GM12874 (cell line): ENCODE data around the gene LZTFL1.

Source experiments
- TF ChIP-seq, protein P1 (sequence below): IDR thresholded peaks from 2 replicates; pipeline ENCODE4 v1.5.1; 2011; ENCODE audit warnings: low read depth, mild to moderate bottlenecking, control low read depth, low read length, moderate library complexity; ENCODE audit not compliant: insufficient read depth

LZTFL1 gene

DNA sequence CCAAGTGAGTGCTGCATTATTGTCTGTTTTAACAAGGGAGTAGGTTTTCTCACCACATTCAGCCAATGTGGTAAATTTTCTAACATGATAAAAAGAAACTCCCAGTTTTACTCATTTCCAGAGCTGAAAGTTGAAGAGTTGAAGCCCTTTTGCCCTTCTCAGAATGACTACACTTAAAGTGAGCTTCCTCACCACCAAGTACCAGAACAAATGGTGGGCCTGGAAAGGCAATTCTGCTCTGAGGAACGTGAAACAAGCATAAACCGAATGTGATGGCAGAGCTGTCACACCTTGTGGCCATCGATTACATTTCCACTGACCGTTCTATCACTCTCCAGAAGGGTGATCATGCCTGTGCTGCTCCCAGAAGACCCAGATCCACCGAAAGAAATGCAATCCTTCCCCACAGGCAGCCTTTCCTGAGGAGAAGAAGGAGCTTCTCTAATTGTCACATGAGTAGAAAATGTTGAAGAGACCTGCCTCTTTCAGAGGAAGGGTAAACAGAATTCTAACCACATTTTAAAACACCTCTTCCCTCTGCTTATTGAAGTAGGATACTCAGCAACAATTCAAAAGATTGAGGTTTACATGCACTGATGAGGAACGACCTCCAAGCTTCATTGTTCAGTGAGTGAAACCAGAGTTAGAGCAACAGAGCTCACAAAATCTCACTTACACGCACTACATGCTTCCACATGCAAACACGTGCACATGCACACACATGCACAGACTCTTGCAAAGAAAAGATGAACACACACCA lies 23.0 kb upstream of the LZTFL1 start:
- TF ChIP-seq, protein P1, sequence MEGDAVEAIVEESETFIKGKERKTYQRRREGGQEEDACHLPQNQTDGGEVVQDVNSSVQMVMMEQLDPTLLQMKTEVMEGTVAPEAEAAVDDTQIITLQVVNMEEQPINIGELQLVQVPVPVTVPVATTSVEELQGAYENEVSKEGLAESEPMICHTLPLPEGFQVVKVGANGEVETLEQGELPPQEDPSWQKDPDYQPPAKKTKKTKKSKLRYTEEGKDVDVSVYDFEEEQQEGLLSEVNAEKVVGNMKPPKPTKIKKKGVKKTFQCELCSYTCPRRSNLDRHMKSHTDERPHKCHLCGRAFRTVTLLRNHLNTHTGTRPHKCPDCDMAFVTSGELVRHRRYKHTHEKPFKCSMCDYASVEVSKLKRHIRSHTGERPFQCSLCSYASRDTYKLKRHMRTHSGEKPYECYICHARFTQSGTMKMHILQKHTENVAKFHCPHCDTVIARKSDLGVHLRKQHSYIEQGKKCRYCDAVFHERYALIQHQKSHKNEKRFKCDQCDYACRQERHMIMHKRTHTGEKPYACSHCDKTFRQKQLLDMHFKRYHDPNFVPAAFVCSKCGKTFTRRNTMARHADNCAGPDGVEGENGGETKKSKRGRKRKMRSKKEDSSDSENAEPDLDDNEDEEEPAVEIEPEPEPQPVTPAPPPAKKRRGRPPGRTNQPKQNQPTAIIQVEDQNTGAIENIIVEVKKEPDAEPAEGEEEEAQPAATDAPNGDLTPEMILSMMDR, result no peak

DNA sequence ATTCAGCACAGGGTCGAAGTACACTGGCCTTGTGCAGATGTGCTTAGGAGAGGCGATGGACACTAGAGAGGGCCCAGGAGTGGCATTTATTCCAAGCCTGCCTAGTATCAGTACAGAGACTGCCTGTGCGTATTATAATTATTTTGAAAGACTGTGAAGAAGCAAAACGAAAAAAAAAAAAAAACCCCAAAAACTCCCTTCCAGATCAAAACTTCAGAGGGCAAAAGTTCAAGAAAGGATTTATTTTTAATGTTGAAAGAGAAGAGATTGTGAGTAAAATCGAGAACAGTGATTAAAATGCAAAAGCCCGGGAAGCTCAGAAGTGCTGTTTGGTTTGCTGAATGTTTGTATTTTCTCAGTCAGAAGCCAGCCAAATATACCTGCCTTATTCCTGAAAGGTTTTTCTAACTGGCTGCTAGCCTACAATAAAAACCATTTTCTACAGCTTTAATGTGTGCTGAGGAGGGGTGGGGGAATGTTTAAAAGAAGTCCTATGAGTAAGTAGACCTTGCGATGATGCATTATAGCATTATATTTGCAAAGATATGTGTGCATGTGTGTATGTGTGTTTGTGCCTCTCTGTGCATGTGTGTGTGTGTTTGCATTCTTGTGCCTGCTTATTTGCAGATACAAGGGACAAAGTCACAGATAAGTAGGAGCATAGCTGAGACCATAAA lies 19.3 kb upstream of the LZTFL1 start:
- TF ChIP-seq, protein P1, result no peak

DNA sequence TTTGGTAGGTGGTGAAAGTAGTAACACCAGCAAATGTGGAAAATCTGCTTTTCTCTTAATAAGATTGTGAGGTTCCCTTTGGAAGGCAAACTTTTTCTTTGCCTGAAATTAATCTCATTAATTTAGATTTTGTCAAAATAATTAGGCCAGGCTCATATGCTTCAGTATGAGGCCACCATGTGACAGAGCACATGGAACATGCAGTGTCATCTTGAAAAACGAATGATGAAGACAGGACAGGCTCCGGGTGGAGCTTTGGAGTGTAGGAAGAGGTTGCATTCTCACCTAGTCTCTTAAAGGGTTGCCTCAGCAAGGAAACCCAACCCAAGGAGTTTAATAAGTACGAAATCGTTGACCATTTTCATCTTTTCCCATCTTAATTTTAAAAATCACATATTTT lies 18.6 kb upstream of the LZTFL1 start:
- TF ChIP-seq, protein P1, result no peak

DNA sequence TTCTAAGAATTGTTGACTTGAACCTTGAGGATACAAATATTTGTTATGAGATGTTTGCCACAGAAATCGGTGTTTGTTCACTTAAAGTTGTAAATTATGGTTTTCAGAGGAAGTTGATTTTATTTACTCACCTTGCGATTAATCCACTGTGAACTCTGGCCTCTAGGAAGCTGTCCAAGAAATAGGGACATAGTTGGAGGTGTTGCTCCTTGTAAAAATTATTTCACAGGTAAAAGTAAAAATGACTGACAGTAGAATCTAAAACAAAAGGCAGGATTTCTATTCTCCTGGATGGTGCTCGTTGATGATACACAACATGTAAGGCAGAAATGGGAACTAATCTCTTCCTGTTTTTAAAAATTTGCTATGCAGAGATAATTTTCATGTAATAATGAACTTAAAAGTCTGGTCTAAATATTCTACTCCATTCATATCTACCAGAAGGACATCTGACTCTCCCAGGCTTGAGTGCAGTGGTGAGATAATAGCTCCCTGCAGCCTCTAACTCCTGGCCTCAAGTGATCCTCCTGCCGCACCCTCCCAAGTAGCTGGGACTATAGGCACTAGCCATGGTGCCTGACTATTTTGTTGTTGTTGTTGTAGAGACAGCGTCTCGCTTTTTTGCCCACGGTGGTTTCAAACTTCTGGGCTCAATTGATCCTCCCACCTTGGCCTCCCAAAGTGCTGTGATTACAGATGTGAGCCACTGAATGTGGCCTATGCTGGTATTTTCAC lies 17.1 kb upstream of the LZTFL1 start:
- TF ChIP-seq, protein P1, result no peak

DNA sequence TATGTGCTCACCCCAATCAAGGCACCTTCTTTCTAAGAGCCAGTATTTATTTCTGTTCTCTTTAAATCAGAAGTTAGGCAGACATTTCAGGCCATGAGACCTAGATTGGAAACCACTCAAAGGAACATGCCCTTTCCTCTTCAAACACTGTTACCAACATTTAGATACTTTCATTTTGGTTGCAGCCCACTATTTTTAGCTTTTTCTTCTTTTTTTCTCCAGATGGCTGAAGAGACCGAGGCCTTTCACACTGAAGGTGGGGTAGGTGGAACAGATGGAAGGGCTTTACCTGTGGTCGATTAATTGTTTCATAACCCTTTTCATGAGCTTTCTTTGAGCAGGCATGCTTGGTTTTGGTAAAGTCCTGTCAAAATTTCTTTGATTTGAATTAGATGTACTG lies 10.9 kb upstream of the LZTFL1 start:
- TF ChIP-seq, protein P1, result no peak

DNA sequence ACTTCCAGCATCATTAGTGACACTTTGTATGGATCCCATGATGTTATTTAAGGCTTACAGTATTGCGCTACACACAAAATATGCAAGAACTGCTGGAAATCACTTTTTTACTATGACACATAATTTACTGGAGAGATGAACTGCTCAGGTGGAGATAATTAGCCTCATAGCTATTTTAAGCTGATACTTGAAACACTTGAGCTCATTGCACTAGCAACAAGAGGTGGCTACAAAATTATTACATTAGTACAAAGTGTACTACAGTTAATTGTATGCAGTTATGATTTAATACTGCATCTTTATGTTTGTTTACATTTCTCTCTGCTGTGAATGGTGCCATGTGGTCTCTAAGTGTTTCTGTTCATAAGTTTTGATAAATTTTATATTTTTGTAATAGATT lies 6.5 kb upstream of the LZTFL1 start:
- TF ChIP-seq, protein P1, result no peak

DNA sequence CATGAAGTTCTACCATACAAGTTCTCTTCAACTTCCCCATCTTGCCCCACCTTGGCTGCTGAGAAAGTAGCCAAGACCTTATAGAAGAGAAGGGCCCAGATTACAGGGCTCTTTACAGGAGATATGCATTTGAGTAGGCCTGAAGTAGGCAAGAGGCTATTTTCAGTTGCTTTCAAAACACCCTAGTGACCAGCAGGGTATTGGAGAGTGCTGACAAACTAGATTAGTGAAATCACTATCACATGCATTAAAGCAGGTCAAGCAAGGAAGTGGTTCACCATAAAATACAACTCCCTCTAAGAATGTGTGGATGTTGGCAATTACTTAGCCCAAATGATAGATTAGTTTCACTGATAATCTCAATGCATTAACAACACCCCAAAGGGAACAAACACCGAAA lies 2.7 kb upstream of the LZTFL1 start:
- TF ChIP-seq, protein P1, result no peak
